ENCODE measurements around the gene EPS15.
"Not testable (repeated sequence)": the region's sequence is repeated elsewhere in the genome, so short reads cannot be mapped to it uniquely, and the experiment has no call there.

Gene EPS15

DNA sequence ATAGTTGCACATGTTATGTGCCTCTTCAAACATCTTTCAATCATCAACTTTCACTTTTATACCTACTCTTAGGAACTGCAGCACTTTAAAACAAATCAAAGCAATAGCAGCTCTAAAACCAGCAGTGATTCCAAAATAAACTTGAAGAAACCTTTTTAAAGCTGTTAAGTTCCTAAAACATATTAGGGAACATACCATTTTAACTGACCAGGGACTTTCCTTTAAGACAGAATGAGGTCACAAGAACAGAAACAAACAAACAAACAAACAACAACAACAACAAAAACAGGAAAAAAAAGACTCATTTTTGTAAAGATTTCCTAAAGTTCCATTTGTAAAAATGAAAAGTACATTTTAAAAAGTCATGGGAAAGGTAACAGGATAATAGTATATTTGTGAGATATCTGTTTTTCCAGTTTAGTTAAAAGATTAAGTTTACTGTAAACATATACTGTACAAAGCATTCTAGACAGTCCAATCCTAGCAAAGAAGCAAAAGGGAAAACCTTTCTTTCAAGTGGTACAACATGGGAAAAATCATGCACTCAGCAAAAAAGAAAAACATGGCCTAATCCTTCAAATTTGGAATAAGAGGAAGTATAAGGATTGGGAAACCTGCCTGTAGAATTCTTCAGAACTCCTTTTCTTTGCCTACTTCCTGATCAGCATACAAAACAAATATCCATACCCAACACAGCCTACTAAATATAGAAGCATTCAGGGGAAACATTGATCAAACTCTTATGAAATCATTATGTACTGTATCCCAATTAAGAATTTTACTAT lies 45.5 kb downstream of the EPS15 start:
- Histone ChIP-seq H4K20me1 (peaks cover 0 to 12% (median 0%) of the 10 kb centered on the region in 11 experiments; a peak in 3 of 22 replicates), H3K4me1 (peaks cover 0 to 49% (median 18%) of the 10 kb centered on the region in 10 experiments; a peak in 12 of 20 replicates), H3K4me2 (peak overlapping the region in 5 of 11 experiments; percentile 23 to 86 (median 55); a peak in 9 of 22 replicates), H3K9ac (peak overlapping the region in 2 of 11 experiments; percentile 2 to 33; a peak in 3 of 22 replicates), H3K36me3 (peaks cover 33 to 52% (median 42%) of the 10 kb centered on the region in 11 experiments), H3K27me3 (no peaks in the 10 kb centered on the region), H3K4me3 (no peak overlapping the region), H3K9me3 (replicated peaks in 1 of 11) (peaks cover 0 to 10% (median 3%) of the 10 kb centered on the region in 11 experiments; a peak in 9 of 22 replicates), H3K27ac (peak overlapping the region in 5 of 11 experiments; percentile 7 to 70 (median 46); a peak in 7 of 22 replicates)
- no peak for TF ChIP-seq Cebpa-rat (IDR thresholded peaks at IDR 0.05)

GRCh38 chr1:51472359-51472758 lies 46.7 kb downstream of the EPS15 start:
- Histone ChIP-seq H3K9ac (no peak overlapping the region), H3K4me1 (peaks cover 0 to 49% (median 18%) of the 10 kb centered on the region in 10 experiments; a peak in 12 of 20 replicates), H3K27ac (peak overlapping the region in 5 of 11 experiments; percentile 16 to 70 (median 25); a peak in 7 of 22 replicates), H3K9me3 (replicated peaks in 1 of 11) (peaks cover 0 to 10% (median 3%) of the 10 kb centered on the region in 11 experiments; a peak in 5 of 22 replicates), H3K27me3 (no peaks in the 10 kb centered on the region), H3K4me3 (no peak overlapping the region), H3K4me2 (peak overlapping the region in 6 of 11 experiments; percentile 28 to 86 (median 54); a peak in 11 of 22 replicates), H3K36me3 (peaks cover 44 to 64% (median 54%) of the 10 kb centered on the region in 11 experiments), H4K20me1 (peaks cover 0 to 16% (median 0%) of the 10 kb centered on the region in 11 experiments; a peak in 4 of 22 replicates)
- no peak for TF ChIP-seq Cebpa-rat (IDR thresholded peaks at IDR 0.05)

DNA sequence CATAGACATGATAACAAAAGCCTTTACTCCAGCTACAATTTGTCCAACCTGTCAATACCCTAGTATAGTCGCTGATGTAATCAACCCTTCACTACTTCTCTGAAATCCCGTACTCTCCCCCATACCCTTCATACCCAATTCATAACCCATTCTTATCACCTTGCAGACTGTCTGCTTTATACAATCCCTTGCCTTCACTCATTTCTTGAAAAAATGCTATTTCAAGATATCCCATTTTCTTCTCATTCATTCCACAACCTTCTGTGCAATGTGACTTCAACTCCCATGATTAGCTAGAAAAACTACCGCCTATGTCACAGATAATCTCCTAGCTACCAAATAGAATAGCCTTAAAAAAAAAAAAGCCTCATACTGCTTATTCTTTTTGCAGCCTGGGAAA lies 49.5 kb downstream of the EPS15 start:
- Histone ChIP-seq H3K4me3 (no peak overlapping the region), H3K27me3 (no peaks in the 10 kb centered on the region), H3K4me1 (peaks cover 0 to 38% (median 18%) of the 10 kb centered on the region in 10 experiments; a peak in 12 of 20 replicates), H4K20me1 (peaks cover 0 to 24% (median 0%) of the 10 kb centered on the region in 11 experiments; a peak in 4 of 22 replicates), H3K27ac (no peak overlapping the region), H3K9ac (no peak overlapping the region), H3K4me2 (no peak overlapping the region), H3K9me3 (replicated peaks in 1 of 11) (no peaks in the 10 kb centered on the region), H3K36me3 (peaks cover 67 to 84% (median 74%) of the 10 kb centered on the region in 11 experiments)
- TF ChIP-seq Cebpa-rat (IDR thresholded peaks at IDR 0.05): no peak

- TF ChIP-seq Cebpa-rat (IDR thresholded peaks at IDR 0.05): no peak
- Histone ChIP-seq H4K20me1 (peaks cover 0 to 21% (median 0%) of the 10 kb centered on the region in 11 experiments; a peak in 4 of 22 replicates), H3K27me3 (no peaks in the 10 kb centered on the region), H3K4me1 (no peaks in the 10 kb centered on the region), H3K36me3 (peaks cover 69 to 100% (median 85%) of the 10 kb centered on the region in 11 experiments), H3K9ac (no peak overlapping the region), H3K9me3 (replicated peaks in 1 of 11) (no peaks in the 10 kb centered on the region), H3K27ac (no peak overlapping the region), H3K4me3 (no peak overlapping the region), H3K4me2 (no peak overlapping the region)
These were observed 54.2 kb downstream of the EPS15 start for GRCh38 chr1:51464828-51465227.

DNA sequence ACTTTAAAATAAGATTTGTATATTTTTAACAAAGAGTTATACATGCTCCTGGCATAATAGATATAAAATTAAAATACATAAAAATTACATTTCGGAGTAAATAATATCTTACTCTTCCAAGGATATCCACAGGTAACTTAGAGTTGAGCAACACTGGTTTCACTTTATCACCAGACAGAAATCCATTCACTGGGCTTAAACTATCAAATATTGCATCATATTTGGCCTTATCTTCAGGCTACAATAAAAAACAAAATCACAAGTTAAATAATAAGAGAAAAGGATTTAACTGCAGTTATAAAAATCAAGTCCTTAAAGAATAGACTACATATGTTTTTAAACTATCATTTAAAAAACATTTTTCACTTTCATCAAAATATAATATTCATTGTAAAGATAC lies 55.5 kb downstream of the EPS15 start:
- no peak overlapping the region for H3K27ac ChIP-seq
- H3K27me3 ChIP-seq: no peaks in the 10 kb centered on the region
- H3K36me3 ChIP-seq: peaks cover 68 to 99% (median 85%) of the 10 kb centered on the region in 11 experiments

GRCh38 chr1:51462289-51462688 lies 56.8 kb downstream of the EPS15 start:
- H3K4me2 ChIP-seq; H3K9me3 ChIP-seq (replicated peaks in 1 of 11); H3K4me3 ChIP-seq; H3K27me3 ChIP-seq; H3K9ac ChIP-seq; H3K4me1 ChIP-seq; H4K20me1 ChIP-seq; H3K27ac ChIP-seq: not testable (repeated sequence)
- peaks cover 68 to 99% (median 85%) of the 10 kb centered on the region in 11 experiments for H3K36me3 ChIP-seq

More for the DNA sequence above, 55.5 kb downstream of the EPS15 start:
- H3K9me3 ChIP-seq (replicated peaks in 1 of 11): no peaks in the 10 kb centered on the region
- no peak overlapping the region for H3K4me3 ChIP-seq
- no peak overlapping the region for H3K9ac ChIP-seq
- H3K4me2 ChIP-seq: no peak overlapping the region
- no peaks in the 10 kb centered on the region for H3K4me1 ChIP-seq
- no peak for TF ChIP-seq Cebpa-rat (IDR thresholded peaks at IDR 0.05)
- peaks cover 0 to 13% (median 0%) of the 10 kb centered on the region in 11 experiments; a peak in 4 of 22 replicates for H4K20me1 ChIP-seq

- Histone ChIP-seq H4K20me1 (no peaks in the 10 kb centered on the region), H3K9ac (no peak overlapping the region), H3K4me1 (peaks cover 0 to 29% (median 0%) of the 10 kb centered on the region in 10 experiments; a peak in 6 of 20 replicates), H3K4me2 (no peak overlapping the region), H3K27me3 (no peaks in the 10 kb centered on the region), H3K4me3 (no peak overlapping the region), H3K27ac (0 out of 22 replicates have a peak overlapping the region, but pooled peaks of 1 of the 11 experiments have one; percentile 57), H3K9me3 (replicated peaks in 1 of 11) (peaks cover 0 to 9% (median 0%) of the 10 kb centered on the region in 11 experiments; a peak in 1 of 22 replicates), H3K36me3 (peaks cover 36 to 82% (median 61%) of the 10 kb centered on the region in 11 experiments)
- no peak for TF ChIP-seq Cebpa-rat (IDR thresholded peaks at IDR 0.05)
These were observed 64.5 kb downstream of the EPS15 start for GRCh38 chr1:51454554-51454953.

DNA sequence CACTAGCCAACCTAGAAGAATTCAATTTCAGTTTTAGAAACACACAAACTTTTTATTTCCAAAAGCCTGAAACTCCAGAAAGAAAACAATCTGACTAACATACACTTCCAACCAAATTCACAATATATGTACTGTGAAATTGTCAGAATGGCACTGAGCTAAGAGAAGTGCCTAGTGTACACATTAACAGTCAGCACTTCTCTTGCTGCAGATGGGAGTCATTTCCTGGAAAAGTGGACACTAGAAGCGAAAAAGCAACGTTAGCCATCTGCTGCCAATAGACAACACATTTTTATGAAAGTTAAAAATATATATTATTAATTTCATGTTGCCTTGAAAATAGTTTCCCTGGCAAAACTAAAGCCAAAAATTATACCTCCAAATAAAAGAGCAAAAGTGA lies 66.1 kb downstream of the EPS15 start:
- H4K20me1 ChIP-seq: no peaks in the 10 kb centered on the region
- H3K4me2 ChIP-seq: peak overlapping the region in 3 of 11 experiments; percentile 47 to 70 (median 68); a peak in 6 of 22 replicates
- TF ChIP-seq Cebpa-rat (IDR thresholded peaks at IDR 0.05): no peak

DNA sequence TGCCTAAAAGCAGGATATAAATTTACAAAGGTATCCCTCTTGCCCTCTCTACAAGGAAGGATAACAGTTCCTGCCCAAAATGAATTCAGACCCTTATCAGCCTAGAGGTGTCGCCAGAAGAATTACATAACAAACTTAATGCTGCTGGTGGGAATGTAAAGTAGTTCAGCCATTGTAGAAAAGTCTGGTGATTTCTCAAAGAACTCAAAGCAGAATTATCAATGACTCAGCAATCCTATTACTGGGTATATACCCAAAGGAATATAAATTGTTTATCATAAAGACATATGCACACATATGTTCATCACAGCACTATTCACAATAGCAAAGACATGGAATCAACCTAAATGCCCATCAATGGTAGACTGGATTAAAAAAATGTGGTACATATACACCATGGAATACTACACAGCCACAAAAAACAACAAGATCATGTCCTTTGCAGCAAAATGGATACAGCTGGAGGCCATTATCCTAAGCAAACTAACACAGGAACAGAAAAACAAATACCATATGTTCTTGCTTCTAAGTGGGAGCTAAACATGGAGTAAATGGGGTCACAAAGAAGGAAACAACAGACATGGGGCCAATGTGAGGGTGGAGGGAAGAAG lies 70.1 kb downstream of the EPS15 start:
- Histone ChIP-seq H3K9me3 (replicated peaks in 1 of 11) (peaks cover 0 to 11% (median 0%) of the 10 kb centered on the region in 11 experiments; a peak in 1 of 22 replicates), H3K36me3 (peaks cover 46 to 92% (median 66%) of the 10 kb centered on the region in 11 experiments), H3K4me1 (peaks cover 0 to 63% (median 17%) of the 10 kb centered on the region in 10 experiments; a peak in 17 of 20 replicates)
- not testable (repeated sequence) for H3K27ac ChIP-seq, H3K27me3 ChIP-seq, H3K9ac ChIP-seq, H3K4me3 ChIP-seq, H3K4me2 ChIP-seq, H4K20me1 ChIP-seq

More for the DNA sequence above, 66.1 kb downstream of the EPS15 start:
- no peaks in the 10 kb centered on the region for H3K27me3 ChIP-seq
- peaks cover 0 to 35% (median 0%) of the 10 kb centered on the region in 10 experiments; a peak in 6 of 20 replicates for H3K4me1 ChIP-seq
- peak overlapping the region in 3 of 11 experiments; percentile 29 to 57 (median 44); a peak in 4 of 22 replicates for H3K27ac ChIP-seq
- peaks cover 0 to 11% (median 0%) of the 10 kb centered on the region in 11 experiments; a peak in 1 of 22 replicates for H3K9me3 ChIP-seq (replicated peaks in 1 of 11)
- H3K36me3 ChIP-seq: peaks cover 29 to 82% (median 59%) of the 10 kb centered on the region in 11 experiments
- H3K4me3 ChIP-seq: no peak overlapping the region
- H3K9ac ChIP-seq: peak overlapping the region in 2 of 11 experiments; percentile 17 to 55; a peak in 1 of 22 replicates

Data from BLaER1 treated with 17β-estradiol and CSF1 and Interleukin-3, amounts not matched to agents 10 nM and 100 nM (cell line).